GM12874 (cell line): ENCODE data around the gene CCDC81.

Experiments
- CTCF ChIP-seq: IDR thresholded peaks from 2 replicates; pipeline ENCODE4 v1.5.1; 2011; ENCODE audit warnings: low read depth, mild to moderate bottlenecking, control low read depth, low read length, moderate library complexity; ENCODE audit not compliant: insufficient read depth

Gene CCDC81

DNA sequence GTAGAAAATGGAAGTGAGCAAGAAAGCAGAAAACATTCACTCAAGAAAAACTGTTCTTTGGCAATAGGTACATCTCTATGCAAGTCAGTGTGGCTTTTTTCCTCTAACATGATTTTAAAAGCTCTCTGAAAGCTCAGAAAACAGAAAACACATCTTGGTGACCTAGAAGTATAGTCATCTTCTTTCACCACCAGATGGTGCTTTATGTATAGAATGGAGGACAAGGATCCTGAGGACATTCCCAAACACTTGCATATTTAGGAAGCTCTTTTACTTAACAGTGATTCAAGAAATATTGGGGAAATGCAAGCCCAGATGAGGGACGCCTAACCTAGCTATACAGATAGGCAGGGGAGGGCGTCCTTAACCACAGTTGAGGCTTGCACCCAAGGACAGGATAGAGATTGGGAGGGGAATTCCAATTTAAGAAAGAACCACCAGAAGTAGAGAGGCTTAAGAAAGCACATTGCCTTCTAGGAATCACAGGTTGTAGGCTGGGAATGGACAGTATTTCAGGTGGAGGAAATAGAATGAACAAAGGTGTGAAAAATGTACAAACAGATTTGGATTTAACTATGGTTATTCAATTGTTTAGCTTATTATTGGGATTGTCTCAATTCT, 13.8 kb upstream of the CCDC81 start:
- no peak for TF ChIP-seq CTCF

DNA sequence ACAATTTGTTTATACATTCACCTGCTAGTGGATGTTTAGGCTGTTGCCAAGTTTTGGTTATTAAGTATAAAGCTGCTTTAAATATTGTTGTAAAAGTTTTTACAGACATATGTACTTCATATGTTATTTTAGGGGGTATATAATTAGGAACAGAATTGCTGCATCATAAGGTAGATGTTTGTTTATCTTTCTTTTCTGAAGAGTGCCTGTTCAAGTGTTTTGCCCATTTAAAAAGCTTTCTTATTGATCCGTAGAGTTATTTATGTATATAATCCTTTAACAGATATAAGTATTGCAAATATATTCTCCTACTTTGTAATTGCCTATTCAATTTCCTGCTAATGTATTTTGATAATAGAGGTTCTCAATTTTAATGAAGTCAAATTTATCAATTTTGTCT, 11.3 kb upstream of the CCDC81 start:
- no peak for TF ChIP-seq CTCF

GRCh38 chr11:86365546-86365945, 9.1 kb upstream of the CCDC81 start:
- TF ChIP-seq CTCF: no peak

DNA sequence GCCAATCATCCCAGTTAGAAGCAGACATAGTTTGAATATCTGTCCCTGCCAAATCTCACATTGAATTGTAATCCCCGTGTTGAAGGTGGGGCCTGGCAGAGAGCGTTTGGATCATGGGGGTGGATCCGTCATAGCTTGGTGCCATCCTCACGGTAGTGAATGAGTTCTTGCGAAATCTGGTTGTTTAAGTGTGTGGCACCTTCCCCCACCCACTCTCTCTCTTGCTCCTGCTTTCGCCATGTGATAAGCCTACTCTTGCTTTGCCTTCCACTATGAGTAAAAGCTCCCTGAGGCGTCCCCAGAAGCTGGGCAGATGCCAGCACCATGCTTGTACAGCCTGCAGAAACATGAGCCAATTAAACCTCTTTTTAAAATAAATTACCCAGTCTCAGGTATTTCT, 5.0 kb upstream of the CCDC81 start:
- no peak for TF ChIP-seq CTCF

DNA sequence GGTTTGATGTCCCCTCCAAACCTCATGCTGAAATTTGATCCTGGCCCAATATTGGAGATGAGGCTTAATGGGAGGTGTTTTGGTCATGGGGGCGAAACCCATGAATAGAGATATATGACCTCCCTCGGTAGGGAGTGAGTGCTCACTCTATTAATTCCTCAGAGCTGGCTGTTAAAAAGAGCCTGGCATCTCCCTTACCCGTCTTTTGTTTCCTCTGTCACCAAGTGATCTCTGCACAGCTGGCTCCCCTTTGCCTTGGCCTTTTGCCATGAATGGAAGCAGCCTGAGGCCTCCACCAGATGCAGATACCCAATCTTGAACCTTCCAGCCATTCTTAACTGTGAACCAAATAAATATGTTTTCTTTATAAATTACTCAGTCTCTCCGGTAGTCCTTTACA, 4.5 kb upstream of the CCDC81 start:
- no peak for TF ChIP-seq CTCF

DNA sequence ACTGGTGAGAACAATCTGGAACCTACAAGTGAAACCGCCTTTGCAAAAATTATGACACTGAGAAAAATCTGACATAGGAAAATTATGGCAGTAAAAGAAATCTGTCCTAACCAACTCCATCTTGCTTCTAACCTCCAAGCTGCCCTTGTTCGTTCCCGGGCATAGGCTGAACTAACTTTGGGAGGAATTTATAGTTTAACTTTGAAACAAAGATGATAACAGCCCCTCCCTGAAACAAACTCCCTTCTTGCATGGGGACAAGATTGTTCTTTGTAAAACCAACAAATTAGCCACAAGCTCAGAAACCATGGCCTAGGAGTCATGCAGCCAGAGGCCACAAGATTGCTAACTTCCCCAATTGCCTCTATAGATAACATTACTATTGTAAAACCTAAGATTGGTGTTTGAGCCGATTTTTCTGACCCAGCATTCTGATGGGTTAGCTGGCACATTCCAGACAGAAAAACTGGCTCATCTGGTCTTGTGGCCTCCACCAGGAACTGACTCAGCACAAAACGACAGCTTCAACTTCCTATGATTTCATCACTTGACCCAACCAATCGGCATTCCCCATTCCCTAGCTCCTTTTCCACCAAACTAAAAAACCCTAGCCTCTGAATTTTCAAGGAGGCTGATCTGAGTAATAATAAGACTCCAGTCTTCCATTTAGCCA, 3.6 kb upstream of the CCDC81 start:
- no peak for TF ChIP-seq CTCF

DNA sequence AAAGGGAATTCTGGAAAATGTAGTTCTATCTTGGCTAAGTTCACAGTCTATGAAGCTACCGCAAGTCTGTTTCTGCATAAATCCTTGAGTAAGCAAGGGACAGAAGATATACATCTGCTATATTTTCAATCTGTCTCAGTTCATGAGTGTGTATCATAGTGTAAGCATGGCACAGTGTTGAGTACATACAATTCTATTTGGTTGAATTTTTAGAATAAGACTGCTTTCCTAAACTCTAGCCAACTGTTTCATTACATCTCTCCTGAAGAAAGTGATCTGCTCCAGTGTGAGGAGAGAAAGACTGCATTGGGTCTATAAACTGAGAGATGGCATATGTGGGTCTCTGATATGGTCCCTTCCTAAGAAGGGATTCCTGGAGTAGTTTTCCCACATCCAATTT, 2.6 kb upstream of the CCDC81 start:
- TF ChIP-seq CTCF: no peak

GRCh38 chr11:86372586-86372985, 2.1 kb upstream of the CCDC81 start:
- no peak for TF ChIP-seq CTCF
